HG03457 (cell line): ENCODE data around the gene PPP1R2B.

ENCODE experiments used
- ATAC-seq: cut with Tn5 transposase; IDR thresholded peaks from one replicate; pipeline ENCODE4 v1.9.1; 2021; ENCODE audit warnings: moderate number of reproducible peaks; ENCODE audit not compliant: unreplicated experiment

Gene PPP1R2B

DNA sequence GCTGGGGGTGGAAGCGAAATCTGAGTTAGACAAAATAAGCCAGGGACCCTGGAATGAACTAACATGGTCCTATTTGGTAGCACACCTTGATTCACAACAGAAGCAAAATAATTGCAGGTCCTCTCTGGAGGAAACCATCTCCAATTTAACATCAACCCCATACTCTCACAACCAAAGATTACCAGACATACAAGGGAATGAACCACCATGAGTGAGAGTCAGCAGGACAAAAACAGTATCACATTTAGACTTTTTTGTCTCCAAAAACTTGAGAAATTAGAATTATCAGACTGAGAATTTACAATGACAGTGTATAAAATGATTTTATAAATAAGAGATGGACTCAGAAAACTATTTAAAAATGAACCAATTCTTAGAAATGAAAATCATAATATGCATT, 21.1 kb downstream of the PPP1R2B start:
- ATAC-seq = no peak

DNA sequence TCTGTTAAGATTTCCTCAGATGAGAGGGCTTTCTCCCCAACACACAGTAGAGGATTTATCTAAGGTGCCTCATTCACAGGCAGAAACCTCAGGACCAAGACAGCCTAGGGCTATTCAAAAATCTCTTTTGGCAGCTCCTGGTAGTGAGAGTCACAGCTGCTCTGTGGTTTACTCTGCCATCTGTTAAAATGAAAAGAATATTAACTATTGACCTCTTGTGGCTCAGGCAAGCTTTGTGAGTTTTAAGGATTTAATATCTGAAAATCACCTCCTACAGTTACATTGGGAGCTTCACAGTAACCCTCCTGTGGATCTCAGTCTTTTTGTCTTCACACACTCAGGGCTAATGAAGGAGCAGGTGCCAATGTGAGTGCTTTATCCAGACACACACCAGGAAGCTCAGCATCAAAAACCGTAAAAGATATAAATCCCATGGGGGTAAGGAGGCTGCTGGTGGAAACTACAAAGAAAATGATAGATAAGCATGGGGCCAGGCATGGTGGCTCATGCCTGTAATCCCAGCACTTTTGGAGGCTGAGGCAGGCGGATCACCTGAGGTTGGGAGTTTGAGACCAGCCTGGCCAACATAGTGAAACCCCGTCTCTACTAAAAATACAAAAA, 29.7 kb downstream of the PPP1R2B start:
- peak; percentile 93 for ATAC-seq

DNA sequence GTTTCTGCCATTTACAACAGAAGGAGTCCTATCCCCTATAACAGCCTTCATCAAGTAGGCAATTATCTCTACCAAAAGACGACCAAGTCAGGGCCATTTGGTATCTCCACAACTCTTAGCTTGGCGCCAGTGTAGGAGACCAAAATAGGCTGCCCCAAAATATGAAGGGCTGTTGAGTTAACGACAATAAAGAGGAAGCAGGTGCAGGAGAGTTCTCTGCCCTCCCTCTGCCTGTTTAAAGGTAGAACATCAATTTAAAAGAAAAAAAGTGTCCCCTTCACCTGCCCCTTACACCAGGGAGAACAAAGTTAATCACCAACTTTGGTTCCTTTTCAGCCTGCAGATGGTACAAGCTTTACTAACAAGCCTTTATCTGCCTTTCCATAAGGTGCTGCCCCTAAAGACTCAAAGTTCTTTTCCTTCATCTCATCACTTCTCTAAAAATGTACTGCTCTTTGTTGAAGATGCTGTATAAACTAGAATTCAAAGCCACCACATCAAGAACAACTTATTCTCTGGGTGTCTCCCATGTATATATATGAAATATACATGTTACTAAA, 33.3 kb downstream of the PPP1R2B start:
- no peak for ATAC-seq

DNA sequence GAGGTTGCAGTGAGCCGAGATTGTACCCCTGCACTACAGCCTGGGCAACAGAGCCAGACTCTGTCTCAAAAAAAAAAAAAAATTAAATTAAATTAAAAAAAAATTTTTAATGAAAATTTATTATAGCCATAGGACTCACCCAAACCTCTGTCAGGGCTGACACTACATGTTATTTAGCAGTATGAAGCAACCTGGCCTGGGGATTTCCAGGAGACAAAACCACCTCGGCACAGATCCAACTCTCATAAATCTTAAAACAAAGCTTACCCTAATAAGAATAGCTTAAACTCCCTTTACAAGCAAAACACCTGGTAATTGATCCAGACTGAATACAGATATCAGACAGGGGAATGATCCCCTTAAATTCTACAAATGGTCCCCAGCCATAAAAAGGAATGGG, 38.4 kb downstream of the PPP1R2B start:
- no peak for ATAC-seq

DNA sequence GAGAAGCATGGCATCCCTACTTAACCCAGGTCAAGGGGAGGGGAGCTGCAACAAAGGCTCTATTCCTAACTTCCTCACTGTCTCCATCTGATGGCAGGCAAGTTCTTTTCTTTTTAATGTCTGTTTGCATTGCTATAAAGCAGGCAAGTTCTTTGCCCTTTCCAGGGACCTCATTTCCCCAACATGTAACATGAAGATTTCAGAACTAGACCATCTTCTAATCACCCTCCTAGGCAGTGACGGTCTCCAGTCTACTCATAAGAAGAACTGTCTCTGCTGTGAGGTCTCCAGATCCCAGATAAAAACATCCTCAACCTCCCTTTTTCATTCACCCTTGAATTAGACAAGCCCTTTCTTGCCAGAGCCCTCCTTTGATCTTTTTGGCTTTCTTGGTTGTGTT, 42.1 kb downstream of the PPP1R2B start:
- no peak for ATAC-seq

DNA sequence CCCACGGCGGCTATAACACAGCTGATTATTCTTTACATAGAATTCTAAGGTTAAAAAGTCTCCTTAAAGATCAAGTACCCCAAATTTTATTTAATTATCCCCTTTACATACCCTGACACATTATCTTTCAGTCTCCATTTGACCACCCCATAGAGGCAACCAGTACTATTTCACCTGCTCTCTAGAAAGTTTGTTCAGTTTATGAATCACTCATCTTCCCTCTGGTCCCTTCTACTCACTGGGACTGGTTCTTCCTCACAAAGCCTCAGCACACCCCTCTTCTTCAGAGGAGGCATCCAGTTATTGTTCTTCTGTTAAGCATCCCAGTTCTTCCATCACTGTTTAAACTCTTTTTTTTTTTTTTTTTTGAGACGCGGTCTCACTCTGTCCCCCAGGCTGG, 42.8 kb downstream of the PPP1R2B start:
- ATAC-seq = no peak

DNA sequence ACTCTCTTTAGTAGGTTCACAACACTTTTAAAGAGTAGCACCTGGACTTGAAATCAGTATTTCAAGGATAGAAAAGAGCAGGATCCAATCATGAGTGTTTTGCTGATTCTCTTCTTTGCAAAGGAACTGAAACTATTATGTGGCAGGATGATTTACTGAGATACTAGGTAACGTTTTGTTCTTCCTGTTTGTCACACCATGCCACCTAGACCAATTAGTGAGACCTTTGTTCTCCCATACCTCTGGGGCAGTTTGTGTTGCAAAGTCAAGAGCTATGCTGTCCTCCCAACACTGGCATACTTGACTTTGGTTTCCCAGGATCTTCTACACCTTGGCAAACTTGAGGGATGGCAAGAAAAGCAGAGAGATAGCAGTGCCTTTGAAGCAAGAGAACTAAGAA, 43.4 kb downstream of the PPP1R2B start:
- no peak for ATAC-seq

DNA sequence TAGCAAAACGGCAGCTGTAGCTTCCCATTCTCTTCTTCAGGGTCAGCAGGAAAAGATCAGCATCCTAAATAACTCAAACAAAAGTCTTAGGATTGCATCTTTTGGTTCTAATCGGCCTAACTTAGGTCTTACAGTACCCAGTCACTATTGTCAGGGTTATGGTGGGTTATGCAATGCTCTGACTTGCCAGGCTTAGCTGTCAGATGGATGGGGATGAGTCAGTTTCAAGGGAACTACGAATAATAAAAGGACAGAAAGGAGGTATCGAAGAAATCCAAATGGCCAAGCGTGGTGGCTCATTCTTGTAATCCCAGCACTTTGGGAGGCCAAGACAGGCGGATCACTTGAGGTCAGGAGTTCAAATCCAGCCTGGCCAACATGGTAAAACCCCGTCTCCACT, 46.5 kb downstream of the PPP1R2B start:
- no peak for ATAC-seq
